PC-3 (cell line): ENCODE data around the gene ZBTB7B. TPM values are rescaled to one million over a fixed set of nuclear protein-coding genes. Genes with fewer than 3 reads are reported as not detected.

Source experiments
- ATAC-seq: fragments of 200-7000 bp; cut with Tn5 transposase; 2 replicates; pipeline ENCODE4 v1.9.1; 2020; ENCODE audit warnings: mild to moderate bottlenecking, moderate library complexity
- BruUV-seq: library from RNA; stranded (reverse); fragments of 400-500 nt; replicated peaks from 2 replicates; lab custom pipeline; 2021; lab: Mats Ljungman, UMichigan
- CTCF ChIA-PET: fragments of 300-600 bp; sonication (Branson Sonifier 250); formaldehyde crosslinking; loops from one replicate; lab custom pipeline; 2022; ENCODE audit warnings: antibody characterized with exemption; lab: Charles Lee
- POLR2A ChIA-PET: fragments of 300-600 bp; sonication (Branson Sonifier 250); formaldehyde crosslinking; loops from one replicate; lab custom pipeline; 2022; ENCODE audit warnings: antibody characterized with exemption; ENCODE audit not compliant: unreplicated experiment; lab: Charles Lee
- DNase-seq: peaks from one replicate; pipeline ENCODE4 v3.0.0-alpha.2; 2015
- H2AFZ ChIP-seq: fragments of 300-600 bp; sonication (generic); 2 replicates; pipeline ENCODE4 v1.6.0; 2016; ENCODE audit warnings: antibody characterized with exemption, low read length
- H3F3A ChIP-seq: fragments of 300-600 bp; sonication (generic); one replicate; pipeline ENCODE4 v1.6.0; 2017; ENCODE audit warnings: antibody characterized with exemption, low read length, control low read depth, mild to moderate bottlenecking; ENCODE audit not compliant: unreplicated experiment
- H3K27ac ChIP-seq: fragments of 300-600 bp; sonication (generic); 2 replicates; pipeline ENCODE4 v1.5.1; 2016; ENCODE audit warnings: mild to moderate bottlenecking, low read length
- H3K27me3 ChIP-seq: fragments of 300-600 bp; sonication (generic); 2 replicates; pipeline ENCODE4 v1.6.1; 2016; ENCODE audit warnings: low read length, mixed read lengths
- H3K36me3 ChIP-seq: fragments of 300-600 bp; sonication (generic); 2 replicates; pipeline ENCODE4 v1.6.1; 2016; ENCODE audit warnings: low read depth, mixed run types, low read length, mixed read lengths
- H3K4me1 ChIP-seq: fragments of 300-600 bp; sonication (generic); 2 replicates; pipeline ENCODE4 v1.5.1; 2016; ENCODE audit warnings: low read length; ENCODE audit not compliant: insufficient read depth
- H3K4me2 ChIP-seq: fragments of 300-600 bp; sonication (generic); 2 replicates; pipeline ENCODE4 v1.6.0; 2016; ENCODE audit warnings: low read length
- H3K4me3 ChIP-seq: fragments of 300-600 bp; sonication (generic); 2 replicates; pipeline ENCODE4 v1.5.1; 2016; ENCODE audit warnings: mild to moderate bottlenecking, low read length, mixed read lengths
- H3K79me2 ChIP-seq: fragments of 300-600 bp; sonication (generic); 2 replicates; pipeline ENCODE4 v1.6.1; 2017; ENCODE audit warnings: low read length, mixed read lengths
- H3K9ac ChIP-seq: fragments of 300-600 bp; sonication (generic); 2 replicates; pipeline ENCODE4 v1.6.0; 2016; ENCODE audit warnings: mild to moderate bottlenecking, low read length
- H3K9me2 ChIP-seq: fragments of 300-600 bp; sonication (generic); replicated peaks from 2 replicates; pipeline ENCODE4 v1.6.1; 2016; ENCODE audit warnings: mixed run types, low read length, mixed read lengths
- H3K9me3 ChIP-seq: fragments of 300-600 bp; sonication (generic); 2 replicates; pipeline ENCODE4 v1.6.1; 2016; ENCODE audit warnings: low read length, mixed read lengths
- H4K20me1 ChIP-seq: fragments of 300-600 bp; sonication (generic); 2 replicates; pipeline ENCODE4 v1.6.1; 2016; ENCODE audit warnings: low read length, mixed read lengths
- EZH2 ChIP-seq: fragments of 300-600 bp; sonication (generic); IDR thresholded peaks from one replicate; pipeline ENCODE4 v1.6.1; 2017; ENCODE audit warnings: antibody characterized with exemption, mild to moderate bottlenecking, low read length; ENCODE audit not compliant: unreplicated experiment
- EZH2phosphoT487 ChIP-seq: fragments of 300-600 bp; sonication (generic); IDR thresholded peaks from 2 replicates; pipeline ENCODE4 v1.6.1; 2018; ENCODE audit warnings: mild to moderate bottlenecking, antibody characterized with exemption, low read length, borderline replicate concordance
- intact Hi-C: fragments of 100-400 bp; cut with micrococcal nuclease; formaldehyde crosslinking; loops from 2 replicates; pipeline ENCODE4 v1.9.0; 2023
- total RNA-seq: library from RNA; depleted of rRNA; stranded (reverse); fragments of >200 nt; gene quantifications from 2 replicates; pipeline ENCODE4 v1.2.3, GENCODE V29; 2014
- TF ChIP-seq, protein P1 (sequence below): fragments of 300-600 bp; sonication (generic); conservative IDR thresholded peaks from 2 replicates; pipeline ENCODE4 v1.5.1; 2017; ENCODE audit warnings: antibody characterized with exemption, low read depth, mild to moderate bottlenecking, low read length

ZBTB7B gene
- total RNA-seq, 1 experiment from 2014 or later = 39.7 TPM

GRCh38 chr1:155053531-155054105 is 51.0 kb downstream of the ZBTB7B start:
- intact Hi-C loops = loop anchor here (5.0 kb wide), 1 partner anchor 36 kb away; no protein-coding TSS in a partner anchor
- H3K9me3 ChIP-seq = no peaks in the 10 kb centered on the region
- H3K9me2 ChIP-seq = no peaks in the 10 kb centered on the region
- POLR2A ChIA-PET = interaction anchor here (0.6 kb wide), 2 partner anchors 24 to 585 kb away, joined by 4 to 12 read pairs; no protein-coding TSS in a partner anchor
- no peak overlapping the region for H2AFZ ChIP-seq
- no peak for ATAC-seq
- TF ChIP-seq EZH2 (no peak), EZH2phosphoT487 (no peak)
- TF ChIP-seq, protein P1, sequence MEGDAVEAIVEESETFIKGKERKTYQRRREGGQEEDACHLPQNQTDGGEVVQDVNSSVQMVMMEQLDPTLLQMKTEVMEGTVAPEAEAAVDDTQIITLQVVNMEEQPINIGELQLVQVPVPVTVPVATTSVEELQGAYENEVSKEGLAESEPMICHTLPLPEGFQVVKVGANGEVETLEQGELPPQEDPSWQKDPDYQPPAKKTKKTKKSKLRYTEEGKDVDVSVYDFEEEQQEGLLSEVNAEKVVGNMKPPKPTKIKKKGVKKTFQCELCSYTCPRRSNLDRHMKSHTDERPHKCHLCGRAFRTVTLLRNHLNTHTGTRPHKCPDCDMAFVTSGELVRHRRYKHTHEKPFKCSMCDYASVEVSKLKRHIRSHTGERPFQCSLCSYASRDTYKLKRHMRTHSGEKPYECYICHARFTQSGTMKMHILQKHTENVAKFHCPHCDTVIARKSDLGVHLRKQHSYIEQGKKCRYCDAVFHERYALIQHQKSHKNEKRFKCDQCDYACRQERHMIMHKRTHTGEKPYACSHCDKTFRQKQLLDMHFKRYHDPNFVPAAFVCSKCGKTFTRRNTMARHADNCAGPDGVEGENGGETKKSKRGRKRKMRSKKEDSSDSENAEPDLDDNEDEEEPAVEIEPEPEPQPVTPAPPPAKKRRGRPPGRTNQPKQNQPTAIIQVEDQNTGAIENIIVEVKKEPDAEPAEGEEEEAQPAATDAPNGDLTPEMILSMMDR = no peak
- peaks cover 33% of the 10 kb centered on the region for H3K4me1 ChIP-seq
- DNase-seq = no peak
- peaks cover 8% of the 10 kb centered on the region for H3F3A ChIP-seq
- peaks cover 35% of the 10 kb centered on the region for H3K79me2 ChIP-seq
- no peaks in the 10 kb centered on the region for H3K27me3 ChIP-seq
- H3K36me3 ChIP-seq = peaks cover 47% of the 10 kb centered on the region
- no TSS peak for BruUV-seq
- H3K4me2 ChIP-seq = peak overlapping the region; percentile 99
- H3K9ac ChIP-seq = no peak overlapping the region
- H3K4me3 ChIP-seq = peak overlapping the region; percentile 95
- H3K27ac ChIP-seq = peak overlapping the region; percentile 67
- H4K20me1 ChIP-seq = peaks cover 3% of the 10 kb centered on the region; the same call in 1 of the 2 replicates
- CTCF ChIA-PET = interaction anchor here (0.5 to 3.4 kb wide), 4 partner anchors 8 to 388 kb away, joined by 3 to 41 read pairs (median 6); no protein-coding TSS in a partner anchor

DNA sequence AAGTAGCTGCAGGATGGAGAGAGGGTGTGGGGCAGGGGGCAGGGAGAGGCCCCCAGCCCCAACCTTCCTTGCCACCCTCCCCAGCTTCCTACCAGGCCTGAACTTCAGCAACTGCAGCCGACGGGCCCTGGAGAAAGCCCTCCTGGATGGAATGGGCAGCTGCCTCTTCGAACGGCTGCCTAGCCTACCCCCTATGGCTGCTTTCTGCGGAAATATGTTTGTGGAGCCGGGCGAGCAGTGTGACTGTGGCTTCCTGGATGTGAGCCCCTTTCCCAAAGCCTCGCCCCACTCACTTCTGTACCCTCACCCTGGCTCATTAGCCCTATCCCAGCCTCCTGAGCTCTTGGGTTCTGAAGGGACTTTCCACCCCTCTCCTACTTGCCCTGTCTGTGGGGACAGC is 54.5 kb downstream of the ZBTB7B start:
- no peak for TF ChIP-seq EZH2phosphoT487
- no peak for TF ChIP-seq EZH2
- TF ChIP-seq, protein P1 = no peak
- Histone ChIP-seq H3K4me2 (no peak overlapping the region), H4K20me1 (peaks cover 3% of the 10 kb centered on the region; the same call in 1 of the 2 replicates), H3K4me1 (peaks cover 20% of the 10 kb centered on the region), H3F3A (no peaks in the 10 kb centered on the region), H3K79me2 (peaks cover 25% of the 10 kb centered on the region), H3K9ac (no peak overlapping the region), H3K27ac (no peak overlapping the region), H3K36me3 (peaks cover 60% of the 10 kb centered on the region), H2AFZ (no peak overlapping the region), H3K27me3 (no peaks in the 10 kb centered on the region), H3K9me3 (no peaks in the 10 kb centered on the region), H3K9me2 (no peaks in the 10 kb centered on the region), H3K4me3 (no peak overlapping the region)
- BruUV-seq = no TSS peak
- DNase-seq (no peak), ATAC-seq (no peak)
- intact Hi-C loops = no loop called here
- ChIA-PET CTCF (no interaction called here), POLR2A (no interaction called here)

DNA sequence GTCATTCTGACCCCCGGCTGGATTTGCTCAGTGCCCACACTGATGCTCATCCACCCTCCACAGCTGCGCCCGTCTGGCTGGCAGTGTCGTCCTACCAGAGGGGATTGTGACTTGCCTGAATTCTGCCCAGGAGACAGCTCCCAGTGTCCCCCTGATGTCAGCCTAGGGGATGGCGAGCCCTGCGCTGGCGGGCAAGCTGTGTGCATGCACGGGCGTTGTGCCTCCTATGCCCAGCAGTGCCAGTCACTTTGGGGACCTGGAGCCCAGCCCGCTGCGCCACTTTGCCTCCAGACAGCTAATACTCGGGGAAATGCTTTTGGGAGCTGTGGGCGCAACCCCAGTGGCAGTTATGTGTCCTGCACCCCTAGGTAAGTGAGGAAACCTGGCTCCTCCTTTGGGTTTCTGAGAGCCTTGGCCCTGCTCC is 55.2 kb downstream of the ZBTB7B start:
- Histone ChIP-seq H3K27me3 (no peaks in the 10 kb centered on the region), H3K4me2 (no peak overlapping the region), H4K20me1 (peaks cover 3% of the 10 kb centered on the region; the same call in 1 of the 2 replicates), H3K27ac (no peak overlapping the region), H3K9me3 (no peaks in the 10 kb centered on the region), H3K4me3 (no peak overlapping the region), H3K9me2 (no peaks in the 10 kb centered on the region), H3F3A (no peaks in the 10 kb centered on the region), H3K4me1 (peaks cover 16% of the 10 kb centered on the region), H2AFZ (no peak overlapping the region), H3K79me2 (peaks cover 18% of the 10 kb centered on the region), H3K9ac (no peak overlapping the region), H3K36me3 (peaks cover 61% of the 10 kb centered on the region)
- POLR2A ChIA-PET = no interaction called here
- intact Hi-C loops = no loop called here
- CTCF ChIA-PET = no interaction called here
- no peak for ATAC-seq
- TSS peak; percentile 14 for BruUV-seq
- no peak for DNase-seq
- TF ChIP-seq, protein P1 = peak; percentile 28
- TF ChIP-seq EZH2phosphoT487 (no peak), EZH2 (no peak)
